Measurements from ENCODE around the gene NHLRC1.

Gene NHLRC1

GRCh38 chr6:18138906-18139305 lies 16.4 kb upstream of the NHLRC1 start:
- no peak for DNase-seq (ENCODE audit: low read depth)

GRCh38 chr6:18136260-18136659 lies 13.8 kb upstream of the NHLRC1 start:
- DNase-seq (ENCODE audit: low read depth): no peak

GRCh38 chr6:18135171-18135570 lies 12.7 kb upstream of the NHLRC1 start:
- DNase-seq (ENCODE audit: low read depth): no peak

GRCh38 chr6:18132346-18132745 lies 9.9 kb upstream of the NHLRC1 start:
- no peak for DNase-seq (ENCODE audit: low read depth)

GRCh38 chr6:18126121-18126520 lies 3.6 kb upstream of the NHLRC1 start:
- no peak for DNase-seq (ENCODE audit: low read depth)

GRCh38 chr6:18121580-18122127 lies 823 bp downstream of the NHLRC1 start:
- no peak for DNase-seq (ENCODE audit: low read depth)

GRCh38 chr6:18119236-18119635 lies 3.2 kb downstream of the NHLRC1 start:
- no peak for DNase-seq (ENCODE audit: low read depth)

- DNase-seq (ENCODE audit: low read depth): no peak
Measured at GRCh38 chr6:18118330-18118729, 4.1 kb downstream of the NHLRC1 start.

GRCh38 chr6:18117136-18117535 lies 5.3 kb downstream of the NHLRC1 start:
- DNase-seq (ENCODE audit: low read depth): no peak

GRCh38 chr6:18115356-18115755 lies 7.1 kb downstream of the NHLRC1 start:
- DNase-seq (ENCODE audit: low read depth): no peak

GRCh38 chr6:18110162-18110561 lies 12.3 kb downstream of the NHLRC1 start:
- DNase-seq (ENCODE audit: low read depth): no peak

GRCh38 chr6:18107061-18107460 lies 15.4 kb downstream of the NHLRC1 start:
- no peak for DNase-seq (ENCODE audit: low read depth)

GRCh38 chr6:18102783-18103509 lies 19.5 kb downstream of the NHLRC1 start:
- DNase-seq (ENCODE audit: low read depth): no peak

- DNase-seq (ENCODE audit: low read depth): no peak
Measured at GRCh38 chr6:18101873-18102272, 20.6 kb downstream of the NHLRC1 start.

GRCh38 chr6:18101271-18101670 lies 21.2 kb downstream of the NHLRC1 start:
- DNase-seq (ENCODE audit: low read depth): no peak

- no peak for DNase-seq (ENCODE audit: low read depth)
Measured at GRCh38 chr6:18100296-18100695, 22.2 kb downstream of the NHLRC1 start.

GRCh38 chr6:18099511-18099910 lies 23.0 kb downstream of the NHLRC1 start:
- no peak for DNase-seq (ENCODE audit: low read depth)

- no peak for DNase-seq (ENCODE audit: low read depth)
Measured at GRCh38 chr6:18096423-18096822, 26.1 kb downstream of the NHLRC1 start.

- no peak for DNase-seq (ENCODE audit: low read depth)
Measured at GRCh38 chr6:18091382-18091781, 31.1 kb downstream of the NHLRC1 start.

- no peak for DNase-seq (ENCODE audit: low read depth)
Measured at GRCh38 chr6:18090349-18090786, 32.1 kb downstream of the NHLRC1 start.

GRCh38 chr6:18088419-18089296 lies 33.8 kb downstream of the NHLRC1 start:
- DNase-seq (ENCODE audit: low read depth): no peak

GRCh38 chr6:18087396-18088165 lies 34.9 kb downstream of the NHLRC1 start:
- DNase-seq (ENCODE audit: low read depth): no peak
